Mesothelial cell of epicardium (in vitro differentiated cells): Measurements from ENCODE around the gene ETS1. TPM values are rescaled to one million over a fixed set of nuclear protein-coding genes. Genes with fewer than 3 reads are reported as not detected.

Source experiments
- DNase-seq, 2 experiments: peaks; one replicate each; pipeline ENCODE4 v3.0.0; 2021; ENCODE audit warnings: low spot score in 2 of 2; ENCODE audit not compliant: unreplicated experiment in 2 of 2
- H3K27ac Mint-ChIP-seq: 2 replicates; pipeline ENCODE4 v1.8.0; 2021; ENCODE audit warnings: mixed read lengths
- H3K27me3 Mint-ChIP-seq: 2 replicates; pipeline ENCODE4 v1.8.0; 2021; ENCODE audit warnings: low read depth, mixed read lengths
- H3K36me3 Mint-ChIP-seq: 2 replicates; pipeline ENCODE4 v1.8.0; 2021; ENCODE audit warnings: mixed read lengths
- H3K4me1 Mint-ChIP-seq: 2 replicates; pipeline ENCODE4 v1.8.0; 2021; ENCODE audit warnings: mixed read lengths
- H3K4me3 Mint-ChIP-seq: 2 replicates; pipeline ENCODE4 v1.8.0; 2021; ENCODE audit warnings: mild to moderate bottlenecking, moderate library complexity, mixed read lengths
- H3K9me3 Mint-ChIP-seq: 2 replicates; pipeline ENCODE4 v1.8.0; 2021; ENCODE audit warnings: mixed read lengths
- CTCF ChIP-seq: fragments of 200-600 bp; sonication (generic); IDR thresholded peaks from one replicate; pipeline ENCODE4 v1.5.0; 2021; ENCODE audit warnings: antibody characterized with exemption; ENCODE audit not compliant: unreplicated experiment
- total RNA-seq: library from RNA; stranded (reverse); gene quantifications from 3 replicates; pipeline ENCODE4 v1.2.1, GENCODE V29; 2021

Gene ETS1
- total RNA-seq, 1 donor from 2014 or later, result 29.7 TPM

DNA sequence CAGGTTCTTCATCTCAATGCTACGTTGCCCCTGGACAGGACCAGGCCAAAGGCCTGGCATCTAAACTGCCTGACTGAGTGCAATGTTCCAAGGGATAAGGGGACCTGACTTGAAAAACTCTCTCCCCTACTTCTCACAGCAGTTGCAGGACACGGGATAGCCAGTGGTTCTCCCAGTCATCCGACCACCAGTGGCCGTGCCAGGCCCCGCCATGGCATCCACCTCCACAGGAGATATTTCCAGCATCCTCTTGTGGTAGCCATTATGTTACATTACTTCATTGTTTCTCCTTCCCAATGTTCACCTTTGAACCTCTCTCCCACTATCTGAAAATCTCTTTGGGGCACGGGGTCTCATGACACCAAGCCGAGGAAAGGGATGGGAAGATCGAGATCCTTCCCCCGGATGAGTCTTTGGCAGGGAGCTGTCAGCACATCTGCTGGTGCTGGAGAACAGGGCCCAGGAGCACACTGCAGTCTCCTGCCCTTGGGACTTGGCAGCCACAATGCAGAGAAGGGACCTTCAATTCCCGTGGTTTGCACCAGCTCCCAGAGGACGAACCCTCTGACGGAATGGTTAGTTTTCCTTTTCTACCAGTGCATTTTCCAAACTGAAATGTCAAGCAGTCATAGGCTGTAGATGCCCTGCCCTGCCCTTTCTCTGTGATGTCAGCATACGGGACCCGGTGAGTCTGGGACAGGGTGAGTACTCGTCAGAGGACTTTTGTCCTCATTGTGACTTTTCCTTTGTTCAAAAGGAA is 121.2 kb downstream of the ETS1 start:
- Mint-ChIP-seq H3K4me3 (no peak overlapping the region), H3K9me3 (no peaks in the 10 kb centered on the region), H3K27me3 (no peaks in the 10 kb centered on the region), H3K36me3 (peaks cover 13% of the 10 kb centered on the region), H3K4me1 (peaks cover 55% of the 10 kb centered on the region), H3K27ac (no peak overlapping the region)
- TF ChIP-seq CTCF, result no peak
- no peak for DNase-seq

DNA sequence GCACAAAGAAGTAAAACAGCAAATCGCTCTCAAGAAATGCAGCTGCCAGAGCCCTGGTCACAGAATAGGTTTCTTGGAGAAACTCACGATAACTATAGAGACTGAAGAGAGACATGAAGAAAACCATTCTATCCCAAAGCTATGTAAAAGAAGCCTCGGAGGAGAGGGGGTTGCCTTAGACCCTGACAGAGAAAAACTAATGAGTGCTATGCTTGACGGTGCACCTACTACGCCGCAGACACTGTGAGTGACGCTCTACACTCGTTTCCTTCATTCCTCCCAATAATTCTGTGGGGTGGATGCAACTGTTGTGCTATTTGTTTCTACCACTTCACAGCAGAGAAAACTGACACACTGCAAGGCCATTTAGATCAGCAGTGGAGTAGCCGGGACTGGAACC is 121.8 kb downstream of the ETS1 start:
- peaks cover 17% of the 10 kb centered on the region for H3K36me3 Mint-ChIP-seq
- H3K27ac Mint-ChIP-seq, result peak overlapping the region; percentile 22
- no peaks in the 10 kb centered on the region for H3K27me3 Mint-ChIP-seq
- no peaks in the 10 kb centered on the region for H3K9me3 Mint-ChIP-seq
- DNase-seq, result no peak
- peaks cover 52% of the 10 kb centered on the region for H3K4me1 Mint-ChIP-seq
- H3K4me3 Mint-ChIP-seq, result no peak overlapping the region
- TF ChIP-seq CTCF, result no peak

- no peaks in the 10 kb centered on the region for H3K27me3 Mint-ChIP-seq
- no peak for TF ChIP-seq CTCF
- no peak overlapping the region for H3K4me3 Mint-ChIP-seq
- peaks cover 50% of the 10 kb centered on the region for H3K4me1 Mint-ChIP-seq
- H3K27ac Mint-ChIP-seq, result no peak overlapping the region
- no peak for DNase-seq
- no peaks in the 10 kb centered on the region for H3K9me3 Mint-ChIP-seq
- H3K36me3 Mint-ChIP-seq, result peaks cover 19% of the 10 kb centered on the region
Measured at GRCh38 chr11:128464878-128465450, 122.4 kb downstream of the ETS1 start.

GRCh38 chr11:128463979-128464378 is 123.4 kb downstream of the ETS1 start:
- Mint-ChIP-seq H3K27ac (no peak overlapping the region), H3K36me3 (peaks cover 19% of the 10 kb centered on the region), H3K4me3 (no peak overlapping the region), H3K27me3 (no peaks in the 10 kb centered on the region), H3K4me1 (peaks cover 43% of the 10 kb centered on the region), H3K9me3 (no peaks in the 10 kb centered on the region)
- no peak for DNase-seq
- no peak for TF ChIP-seq CTCF

DNA sequence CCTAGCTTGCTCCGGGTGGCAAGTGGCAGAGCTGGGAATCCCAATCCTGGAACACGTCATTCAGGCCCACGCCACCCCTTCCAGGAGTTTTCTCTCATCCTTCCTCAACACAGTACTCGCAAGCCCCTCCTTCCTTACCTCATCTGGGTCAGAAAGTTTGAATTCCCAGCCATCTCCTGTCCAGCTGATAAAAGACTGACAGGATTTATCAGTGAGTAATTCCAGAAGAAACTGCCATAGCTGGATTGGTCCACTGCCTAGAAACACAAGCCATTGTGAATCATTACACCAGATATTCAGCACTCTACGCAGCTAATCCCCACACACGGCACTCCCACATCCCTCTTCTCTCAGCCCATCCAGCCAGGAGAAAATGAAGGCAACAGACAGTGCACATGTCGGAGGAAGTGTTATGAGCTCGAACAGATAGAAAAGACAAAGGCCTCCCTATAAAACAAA is 124.0 kb downstream of the ETS1 start:
- DNase-seq, result no peak
- Mint-ChIP-seq H3K4me1 (peaks cover 40% of the 10 kb centered on the region), H3K36me3 (peaks cover 19% of the 10 kb centered on the region), H3K9me3 (no peaks in the 10 kb centered on the region), H3K4me3 (no peak overlapping the region), H3K27me3 (no peaks in the 10 kb centered on the region), H3K27ac (peak overlapping the region; percentile 77)
- TF ChIP-seq CTCF, result no peak
